Measurements from ENCODE around the gene NRAP. TPM values are rescaled to one million over a fixed set of nuclear protein-coding genes. Genes with fewer than 3 reads are reported as not detected.

Gene NRAP
- total RNA-seq, 1 donor from 2014 or later, result not detected

Other genes with a start within 250 kb of the NRAP start
- gene HABP2, start 111.0 kb downstream of the NRAP start, total RNA-seq, result not detected in 2 replicates
- 20.7 and 25.1 TPM in 2 replicates for gene CASP7, start 15.9 kb upstream of the NRAP start, total RNA-seq
- gene PLEKHS1, start 87.6 kb upstream of the NRAP start, total RNA-seq, result 0.05 and 0.07 TPM in 2 replicates
- gene DCLRE1A, start 190.0 kb upstream of the NRAP start, total RNA-seq, result 14.4 and 16.0 TPM in 2 replicates
- 28.2 and 28.9 TPM in 2 replicates for gene NHLRC2, start 190.6 kb upstream of the NRAP start, total RNA-seq

Measured in activated T-helper 1 cell treated with anti-CD3 and anti-CD28 coated beads, Interleukin-12 subunit alpha, Interleukin-12 subunit beta, Interleukin-2, Interleukin-4 antibody, amounts not matched to agents 30 ng/mL and 10 ng/mL and 1 ng/mL, durations not matched to agents 14 hours and 24 hours and 36 hours (primary cell).